HFF-Myc (cell line): Measurements from ENCODE around the gene TMEM151A.
A peak's percentile ranks its signal among the peaks of the same experiment; 100 is the strongest.
"Not testable (repeated sequence)": the region's sequence is repeated elsewhere in the genome, so short reads cannot be mapped to it uniquely, and the experiment has no call there.

Experiments used
- DNase-seq: peaks from one replicate; pipeline ENCODE4 v3.0.0-alpha.2; 2011; ENCODE audit warnings: low read depth; ENCODE audit errors: extremely low read depth
- H3K4me3 ChIP-seq: replicated peaks from 2 replicates; pipeline ENCODE4 v1.5.1; 2011; ENCODE audit warnings: low read depth, mild to moderate bottlenecking, control low read depth, low read length
- CTCF ChIP-seq: IDR thresholded peaks from 2 replicates; pipeline ENCODE4 v1.5.1; 2012; ENCODE audit warnings: mild to moderate bottlenecking, low read depth, low read length, control low read depth; ENCODE audit errors: missing control alignments

Gene TMEM151A

GRCh38 chr11:66310324-66310723 is 18.6 kb downstream of the TMEM151A start:
- no peak overlapping the region for H3K4me3 ChIP-seq
- TF ChIP-seq CTCF = no peak
- no peak for DNase-seq

GRCh38 chr11:66310803-66311440 is 19.2 kb downstream of the TMEM151A start:
- DNase-seq, H3K4me3 ChIP-seq: not testable (repeated sequence)

- H3K4me3 ChIP-seq = peak overlapping the region; percentile 47
- DNase-seq = no peak
- TF ChIP-seq CTCF = peak; percentile 93
Observed at GRCh38 chr11:66311470-66311964, 19.8 kb downstream of the TMEM151A start.

GRCh38 chr11:66311965-66312548 is 20.4 kb downstream of the TMEM151A start:
- no peak for TF ChIP-seq CTCF
- peak overlapping the region; percentile 47 for H3K4me3 ChIP-seq
- DNase-seq = no peak

GRCh38 chr11:66312549-66313320 is 21.0 kb downstream of the TMEM151A start:
- peak overlapping the region; percentile 58 for H3K4me3 ChIP-seq
- TF ChIP-seq CTCF = no peak

GRCh38 chr11:66313321-66314185 is 21.9 kb downstream of the TMEM151A start:
- H3K4me3 ChIP-seq = peak overlapping the region; percentile 58
- no peak for DNase-seq
- peak; percentile 33 for TF ChIP-seq CTCF

More at GRCh38 chr11:66312549-66313320, 21.0 kb downstream of the TMEM151A start:
- DNase-seq = peak; percentile 95
